IPS DF 4.7 (cell line): ENCODE data around the gene PTPRE.
"Not testable (repeated sequence)": the region's sequence is repeated elsewhere in the genome, so short reads cannot be mapped to it uniquely, and the experiment has no call there.

Experiments
- DNase-seq: peaks from one replicate; pipeline ENCODE4 v3.0.0-alpha.2; 2013; ENCODE audit warnings: low spot score; ENCODE audit errors: extremely low read depth

The PTPRE gene

DNA sequence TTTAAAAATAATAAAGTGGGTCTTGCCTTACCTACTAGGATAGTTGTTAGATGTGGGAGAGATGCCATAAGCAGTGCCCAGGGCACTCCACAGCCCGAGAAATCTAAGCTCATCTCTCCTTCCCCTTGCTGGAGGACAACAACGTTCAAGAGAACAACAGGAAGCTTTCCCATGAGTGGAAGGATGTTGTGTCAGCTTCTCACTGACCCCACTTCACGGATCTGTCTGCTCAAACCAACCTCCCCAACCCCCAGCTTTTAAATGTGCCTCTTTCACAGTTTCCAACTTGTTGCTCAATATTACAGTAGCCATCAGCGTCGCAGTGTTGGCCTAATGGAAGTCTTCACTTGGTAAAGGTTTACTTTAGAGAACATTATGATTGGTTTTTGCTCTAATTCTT, 72.1 kb downstream of the PTPRE start:
- DNase-seq: no peak

DNA sequence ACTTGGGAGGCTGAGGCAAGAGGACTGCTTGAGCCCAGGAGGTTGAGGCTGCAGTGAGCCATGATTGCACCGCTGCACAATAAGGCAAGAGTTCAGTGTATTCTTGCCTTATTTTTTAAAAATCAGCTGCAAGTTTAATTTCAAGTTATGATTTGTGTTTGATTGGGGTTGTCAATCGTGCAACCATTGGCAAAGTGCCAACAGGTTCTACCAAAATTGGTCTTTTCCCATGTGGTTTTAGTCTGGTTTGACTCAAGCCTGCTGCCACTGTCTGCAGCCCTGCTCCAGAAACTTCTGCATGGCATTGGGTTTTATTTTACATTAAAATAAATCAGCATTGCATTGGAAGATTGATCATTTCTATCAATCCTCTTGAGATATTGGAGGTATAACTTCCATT, 72.7 kb downstream of the PTPRE start:
- DNase-seq: no peak

DNA sequence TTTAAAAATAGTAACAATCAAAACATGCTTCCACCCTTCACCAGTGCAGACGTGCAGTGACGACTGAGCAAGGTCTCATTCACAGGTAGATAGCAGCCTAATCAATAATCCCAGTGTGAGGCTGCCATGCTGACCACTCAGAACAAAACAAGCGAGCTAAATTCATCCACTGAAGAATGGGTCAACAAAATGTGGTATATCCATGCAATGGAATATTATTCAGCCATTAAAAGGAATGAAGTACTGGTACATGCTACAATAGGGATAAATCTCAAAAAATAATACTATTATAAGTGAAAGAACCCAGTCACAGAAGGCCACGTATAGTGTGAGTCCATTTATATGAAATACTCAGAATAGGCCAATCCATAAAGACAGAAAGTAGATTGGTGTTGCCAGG, 74.0 kb downstream of the PTPRE start:
- DNase-seq: no peak

DNA sequence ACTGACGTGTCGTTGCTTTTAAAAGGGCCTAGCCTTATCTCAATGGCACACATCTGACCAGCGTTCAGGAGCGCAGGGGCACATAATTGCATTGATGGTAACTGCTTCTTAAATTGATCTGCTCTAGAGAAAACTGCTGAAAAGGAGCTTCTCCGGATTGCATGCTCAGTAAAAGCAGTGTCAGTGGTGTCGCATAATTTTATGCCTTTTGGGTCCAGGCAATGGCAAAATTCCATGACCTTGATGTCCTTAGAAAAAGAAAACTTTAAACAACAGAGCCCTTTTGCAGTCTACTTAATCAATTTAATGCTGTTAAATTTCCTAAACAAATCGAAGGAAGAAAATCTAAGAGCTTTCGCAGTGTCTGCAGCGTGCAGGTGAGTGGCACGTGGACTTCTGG, 75.7 kb downstream of the PTPRE start:
- DNase-seq: no peak

DNA sequence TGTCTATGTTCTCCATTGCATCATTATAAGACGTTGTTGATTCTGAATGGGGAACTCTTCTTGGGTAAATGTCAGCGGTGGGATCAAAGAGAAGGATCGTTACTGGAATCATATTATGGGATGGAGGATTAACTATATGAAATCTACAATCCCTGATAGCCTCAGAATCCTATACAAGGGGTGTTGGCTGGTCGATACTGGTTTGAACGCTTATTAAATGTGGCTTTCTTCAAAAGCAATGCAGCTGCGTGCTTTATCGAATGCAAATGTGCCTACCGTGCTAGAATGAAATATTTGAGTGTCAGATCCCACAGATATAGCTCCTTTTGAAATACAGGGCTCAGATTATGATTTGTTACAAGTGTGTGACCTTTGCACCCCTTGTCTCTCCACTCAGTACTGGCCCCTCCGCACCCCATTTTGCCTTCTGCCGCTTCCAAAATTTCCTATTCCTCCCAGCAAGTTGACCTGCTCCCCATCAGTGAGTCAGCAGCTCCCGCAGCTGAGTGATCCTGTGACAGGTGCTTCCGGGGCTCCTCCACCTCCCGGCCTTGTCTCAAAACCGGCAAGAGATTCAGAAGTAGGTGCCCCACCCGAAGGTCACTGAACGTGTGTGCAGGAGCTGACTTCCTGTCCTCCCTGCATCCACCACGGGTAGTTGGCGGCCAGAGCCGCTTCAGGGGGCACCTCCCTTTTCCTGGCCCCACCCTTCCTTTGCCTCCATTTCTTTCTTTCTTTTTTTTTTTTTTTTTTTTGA, 76.6 kb downstream of the PTPRE start:
- DNase-seq: no peak

DNA sequence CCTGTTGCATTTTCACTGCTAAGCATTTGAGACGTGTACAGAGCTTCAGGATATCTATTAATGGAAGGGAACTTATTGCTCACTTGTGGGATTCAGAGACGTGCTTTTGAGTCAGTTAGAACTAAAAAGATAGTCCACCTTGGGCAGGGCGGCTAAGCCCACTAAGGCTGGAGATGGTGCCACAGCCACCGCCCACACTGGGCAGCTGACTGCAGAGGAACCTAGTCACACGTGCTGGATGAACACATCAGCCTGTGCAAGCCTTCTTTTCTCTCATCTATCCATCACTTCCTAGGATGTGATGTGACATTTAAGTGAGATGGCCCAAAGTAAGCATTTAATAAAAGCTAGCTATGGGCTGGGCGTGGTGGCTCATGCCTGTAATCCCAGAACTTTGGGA, 78.0 kb downstream of the PTPRE start:
- no peak for DNase-seq

DNA sequence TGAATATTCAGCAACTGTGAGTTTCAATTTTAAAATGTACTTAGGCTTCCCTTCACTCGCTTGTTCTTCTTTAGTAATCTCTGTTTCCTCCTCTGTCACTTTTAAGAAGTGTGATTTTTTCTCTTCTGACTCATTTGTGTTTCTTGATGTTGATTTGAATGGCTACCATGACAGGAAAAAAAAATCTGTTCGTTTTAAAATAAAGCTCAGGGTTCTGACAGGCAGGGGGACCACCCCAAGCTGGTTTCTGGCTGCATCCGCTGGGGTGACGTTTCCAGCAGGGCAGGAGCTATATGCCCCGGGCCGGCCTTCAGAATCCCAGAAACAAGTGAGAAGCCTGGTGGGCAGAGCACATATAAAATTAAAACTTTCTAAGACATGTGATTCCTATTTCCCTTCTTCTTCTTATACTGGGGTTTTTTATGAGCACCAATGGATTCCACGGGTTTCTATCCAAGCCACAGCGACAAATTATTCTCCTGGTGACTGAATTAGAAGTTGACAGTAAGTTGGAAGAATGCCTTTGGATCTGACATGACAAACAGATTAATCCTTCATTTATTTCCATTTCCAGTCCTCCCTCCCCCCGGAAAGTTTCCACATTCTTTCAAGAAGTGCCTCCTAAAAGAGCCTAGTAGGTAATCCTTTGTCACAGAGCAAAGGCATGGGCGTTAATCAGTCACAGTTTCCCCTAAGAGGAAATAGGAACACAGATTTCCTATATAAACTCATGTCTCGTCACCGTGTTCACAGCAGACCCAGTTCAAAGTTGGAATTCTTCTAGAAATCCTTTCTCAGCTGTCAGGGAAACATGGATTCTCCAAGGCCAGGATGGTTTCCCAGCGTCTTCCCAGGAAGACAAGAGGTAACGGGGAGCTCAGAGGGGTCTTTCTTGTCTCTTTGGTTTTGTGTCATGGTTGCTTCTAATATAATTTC, 79.9 kb downstream of the PTPRE start:
- DNase-seq: no peak

DNA sequence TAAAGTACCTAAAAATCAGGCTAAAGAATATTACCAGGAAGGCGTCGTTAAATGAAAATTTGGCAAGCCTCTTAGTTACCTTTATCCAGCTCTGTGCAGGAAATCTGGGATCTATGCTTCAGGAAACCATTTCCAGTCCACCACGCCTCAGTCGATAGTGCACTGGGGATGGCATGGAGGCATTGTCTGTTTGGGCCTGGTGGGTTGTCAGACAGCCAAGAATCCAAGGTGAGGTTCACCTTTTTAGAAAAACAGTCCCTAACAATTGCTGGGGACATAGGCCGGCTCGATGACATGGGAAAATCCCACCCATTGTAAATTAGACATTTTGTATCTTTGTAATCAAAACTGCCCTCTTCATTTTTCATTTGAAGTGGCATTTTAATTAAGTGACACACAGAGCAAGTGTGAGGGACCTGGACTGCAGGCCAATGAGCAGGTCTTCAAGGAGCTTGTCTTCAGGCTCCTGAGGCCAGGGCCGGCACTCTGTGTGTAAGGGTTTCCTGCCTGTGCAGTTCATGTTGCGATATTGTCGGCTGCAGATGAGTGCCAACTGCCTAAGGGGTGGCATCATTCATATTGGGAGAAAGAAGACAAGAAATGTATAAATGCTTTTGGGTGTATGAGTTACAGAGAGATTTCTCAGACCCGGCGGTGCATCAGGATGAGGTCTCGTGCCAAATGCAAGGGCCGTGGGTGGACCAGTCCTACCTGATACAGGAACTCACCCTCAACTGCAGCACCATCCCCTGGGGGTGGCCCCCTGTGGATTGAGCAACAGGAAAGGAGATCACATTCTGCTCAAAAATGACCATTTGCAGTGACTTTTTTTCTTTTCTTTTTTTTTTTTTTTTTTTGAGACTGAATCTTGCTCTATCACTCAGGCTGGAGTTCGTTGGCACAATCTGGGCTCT, 80.8 kb downstream of the PTPRE start:
- DNase-seq: no peak

DNA sequence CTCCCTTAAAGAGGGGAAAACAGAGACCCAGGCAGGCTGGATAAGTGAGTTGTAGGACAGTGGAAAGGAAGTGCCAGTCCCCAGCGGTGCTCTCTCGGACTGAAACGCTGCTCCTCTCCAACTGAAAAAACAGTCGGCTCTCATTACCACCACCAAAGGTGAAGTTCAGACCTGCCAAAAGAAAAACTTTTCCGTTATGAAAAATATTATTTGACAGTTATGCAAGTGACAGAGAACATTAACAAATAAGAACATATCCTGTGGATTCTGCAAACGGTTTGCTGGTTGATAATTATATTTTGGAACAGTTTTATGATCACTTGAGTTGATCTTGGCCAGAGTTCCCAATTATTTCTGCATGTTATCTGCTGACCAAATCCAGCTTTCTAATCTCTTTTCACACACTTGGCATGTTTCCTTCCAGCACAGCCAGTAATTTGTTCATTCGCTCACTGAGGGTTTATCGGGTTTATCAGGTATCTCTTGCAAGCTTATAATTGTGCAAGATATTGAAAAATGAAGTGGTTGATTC, 82.6 kb downstream of the PTPRE start:
- no peak for DNase-seq

DNA sequence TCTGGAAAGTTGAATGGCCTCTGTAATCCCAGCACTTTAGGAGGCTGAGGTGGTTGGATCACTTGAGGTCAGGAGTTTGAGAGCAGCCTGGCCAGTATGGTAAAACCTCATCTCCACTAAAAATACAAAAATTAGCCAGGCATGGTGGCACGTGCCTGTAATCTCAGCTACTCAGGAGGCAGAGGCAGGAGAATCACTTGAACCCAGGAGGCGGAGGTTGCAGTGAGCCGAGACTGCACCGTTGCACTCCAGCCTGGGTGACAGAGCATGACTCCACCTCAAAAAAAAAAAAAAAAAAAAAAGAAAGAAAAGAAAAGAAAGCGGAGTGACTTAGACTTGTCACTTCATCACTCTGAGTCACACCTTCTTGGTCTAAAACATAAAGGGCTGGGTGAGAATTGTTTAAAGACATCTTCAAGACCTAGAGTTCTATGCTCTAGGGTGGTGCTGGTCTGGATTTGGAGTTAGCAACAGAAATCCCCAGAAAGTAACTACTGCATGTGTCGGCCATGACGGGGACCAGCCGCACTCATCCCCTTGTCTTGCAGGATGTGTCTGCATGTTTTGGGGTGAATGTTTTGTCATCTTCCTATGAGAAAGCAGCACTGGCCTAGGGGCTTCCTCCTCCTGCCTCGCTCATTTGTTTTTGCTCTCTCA, 83.4 kb downstream of the PTPRE start:
- DNase-seq: not testable (repeated sequence)

DNA sequence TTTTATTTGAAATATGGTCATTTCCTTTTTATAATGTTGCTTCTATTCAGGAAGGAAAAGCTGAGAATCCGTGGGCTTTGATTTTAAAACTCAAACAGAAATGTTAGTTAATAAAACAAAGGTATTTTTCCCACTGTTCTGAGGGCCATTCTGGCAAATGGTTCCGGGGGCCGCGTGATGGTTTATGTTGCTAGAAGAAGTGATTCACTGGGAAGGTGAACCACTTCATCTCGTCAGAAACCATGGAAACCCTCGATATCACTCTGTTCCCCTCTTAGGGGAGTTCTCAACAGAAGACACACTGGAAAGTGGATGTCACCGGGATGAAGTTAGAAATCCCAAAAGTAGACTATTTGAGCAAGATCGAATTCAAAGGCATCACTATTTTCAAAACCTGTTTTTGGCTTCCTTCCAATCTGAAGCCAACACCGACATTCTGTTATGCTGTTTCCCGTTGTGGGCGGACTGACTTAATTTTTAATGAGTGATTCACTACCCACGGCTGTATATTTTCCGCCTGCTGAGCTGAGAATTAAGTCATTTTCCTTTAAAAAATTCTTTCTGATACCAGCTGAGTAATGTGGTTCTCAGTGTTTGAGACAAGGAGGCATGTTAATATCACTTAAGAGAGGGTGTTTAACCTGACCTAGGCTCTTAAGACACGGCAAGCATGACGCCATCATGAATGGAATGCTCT, 84.1 kb downstream of the PTPRE start:
- DNase-seq: no peak

DNA sequence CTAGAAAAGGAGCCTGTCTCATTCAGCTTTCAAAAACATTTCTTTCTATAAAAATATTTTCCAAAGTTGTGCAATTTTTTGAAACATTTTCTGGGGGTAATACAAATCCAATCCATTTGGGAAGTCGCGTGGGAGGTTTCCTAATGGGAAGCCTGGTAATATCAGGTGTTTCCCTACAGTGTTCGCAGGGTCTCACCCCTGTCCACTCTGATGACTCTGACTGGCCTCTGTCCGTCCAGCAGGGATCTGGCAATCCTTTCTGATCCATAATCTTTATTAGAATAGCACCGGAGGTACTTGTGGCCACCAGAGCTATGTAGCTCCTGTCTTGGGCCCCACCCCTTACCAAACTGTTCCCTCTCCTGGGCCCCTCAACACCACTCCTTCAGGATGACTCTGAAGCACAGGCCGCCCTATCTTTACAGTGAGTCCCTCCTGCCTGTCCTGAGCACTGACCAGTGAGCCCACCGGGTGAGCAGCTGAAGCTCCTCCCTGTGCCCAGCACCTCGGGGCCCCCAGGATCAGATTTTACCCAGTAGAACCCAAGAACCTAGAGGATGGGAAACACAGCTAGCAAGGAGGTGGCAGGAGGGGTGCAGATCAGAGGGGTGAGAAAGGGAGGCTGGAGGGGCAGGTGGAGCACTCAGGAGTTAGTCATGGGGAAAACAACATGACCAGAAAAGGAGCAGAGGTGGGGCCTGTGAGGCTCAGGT, 84.8 kb downstream of the PTPRE start:
- no peak for DNase-seq

DNA sequence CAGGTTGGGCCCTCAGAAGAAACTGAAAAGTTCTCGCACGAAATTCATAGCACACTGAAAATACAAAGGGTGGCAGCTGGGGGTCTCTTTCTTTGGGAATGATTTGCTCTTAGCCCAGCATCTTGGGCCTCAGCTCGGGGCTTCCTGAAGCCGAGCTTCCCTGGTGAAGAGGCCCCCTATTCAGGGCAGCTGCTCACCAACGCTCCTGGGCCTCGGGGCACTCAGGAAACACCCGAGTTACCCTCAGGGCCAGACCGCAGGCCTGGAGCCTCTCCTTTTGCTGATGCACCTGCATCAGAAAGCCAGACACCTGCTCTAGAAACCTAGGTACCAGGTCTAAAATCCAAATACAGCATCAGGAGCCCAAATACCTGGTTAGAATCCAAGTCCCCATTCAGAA, 85.5 kb downstream of the PTPRE start:
- no peak for DNase-seq

DNA sequence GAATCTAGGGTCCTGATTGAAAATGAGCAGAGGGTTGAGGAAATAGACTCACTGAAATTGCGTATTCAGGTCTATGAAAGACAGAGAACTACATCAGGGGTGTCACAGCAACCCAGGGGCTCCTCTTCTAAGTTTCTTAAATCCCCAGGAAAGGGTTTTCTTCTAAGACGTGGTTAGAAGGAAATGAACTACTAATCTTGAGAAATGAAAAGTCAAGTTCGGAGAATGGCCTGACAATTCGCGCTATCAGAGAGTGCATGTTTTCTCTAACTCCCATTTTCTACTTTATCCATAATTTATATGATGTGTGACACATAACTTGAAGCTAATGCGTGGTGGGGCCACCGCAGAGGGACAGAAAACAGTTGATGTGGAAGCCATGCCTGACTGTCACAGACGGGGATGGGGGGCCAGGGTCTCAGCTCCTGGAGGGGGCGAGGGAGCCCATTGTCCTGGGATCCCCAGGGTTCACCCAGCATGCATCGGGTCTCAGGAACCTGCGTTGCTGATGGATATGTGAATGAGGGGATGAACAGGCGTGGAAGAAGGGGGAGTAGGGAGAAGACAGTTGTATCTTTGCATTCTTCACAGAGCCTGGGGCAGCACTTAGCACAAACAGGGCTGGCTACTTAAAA, 86.3 kb downstream of the PTPRE start:
- no peak for DNase-seq

DNA sequence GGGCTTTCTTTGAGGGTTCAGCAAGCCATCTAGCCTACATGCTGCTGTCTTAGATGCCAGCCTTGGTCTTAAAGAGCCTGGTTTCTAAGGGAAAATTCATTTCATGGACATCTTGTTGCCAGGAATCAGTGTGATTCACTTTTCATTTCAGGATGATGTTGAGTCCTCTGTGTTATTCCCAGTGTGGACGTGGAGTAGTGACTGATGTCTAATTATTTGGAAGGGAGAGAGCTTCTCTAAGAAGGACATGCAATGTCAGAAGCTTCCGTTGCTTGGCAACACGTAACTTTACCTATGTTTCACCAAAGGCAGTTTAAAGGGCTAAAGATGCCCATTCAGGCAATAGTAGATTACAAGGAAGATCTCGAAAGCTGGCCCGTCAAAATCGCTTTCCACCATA, 89.0 kb downstream of the PTPRE start:
- no peak for DNase-seq

DNA sequence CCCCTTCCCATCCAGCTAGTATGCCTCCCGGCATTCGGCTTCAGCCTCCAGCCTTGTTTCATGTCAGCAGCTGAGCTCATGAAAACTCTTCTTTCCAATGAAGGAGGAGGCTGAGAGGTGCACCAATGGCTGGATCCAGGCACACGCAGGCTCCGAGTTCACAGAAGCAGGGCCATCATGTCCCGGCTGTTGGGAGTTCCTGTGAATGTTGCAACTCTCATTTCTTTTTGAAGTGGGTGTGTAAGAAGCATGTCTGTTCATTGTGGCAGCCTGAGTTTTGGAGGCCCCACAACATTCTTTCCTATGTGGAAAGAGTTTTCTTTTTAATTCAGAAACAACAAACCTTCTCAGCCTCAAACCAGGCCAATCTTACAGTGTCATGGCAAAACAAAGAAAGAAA, 89.7 kb downstream of the PTPRE start:
- DNase-seq: no peak

DNA sequence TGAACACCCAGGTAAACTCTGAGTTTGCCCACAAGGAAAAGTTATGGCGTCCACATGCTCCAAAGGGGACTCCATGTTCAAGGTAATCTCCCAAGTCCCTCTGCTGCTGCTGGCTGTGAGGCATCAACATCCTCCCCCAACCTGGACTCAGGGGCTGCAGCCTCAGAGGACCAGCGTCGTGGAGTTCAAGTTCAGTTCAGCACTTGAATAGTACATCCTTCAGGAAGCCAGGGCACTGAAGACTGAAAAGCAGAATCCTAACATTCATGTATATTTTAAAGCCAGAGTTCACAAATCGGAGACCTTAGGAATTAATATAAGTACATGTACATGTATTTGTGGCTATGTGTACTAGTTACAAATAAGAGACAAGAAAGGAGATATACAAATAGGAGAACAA, 90.4 kb downstream of the PTPRE start:
- no peak for DNase-seq

DNA sequence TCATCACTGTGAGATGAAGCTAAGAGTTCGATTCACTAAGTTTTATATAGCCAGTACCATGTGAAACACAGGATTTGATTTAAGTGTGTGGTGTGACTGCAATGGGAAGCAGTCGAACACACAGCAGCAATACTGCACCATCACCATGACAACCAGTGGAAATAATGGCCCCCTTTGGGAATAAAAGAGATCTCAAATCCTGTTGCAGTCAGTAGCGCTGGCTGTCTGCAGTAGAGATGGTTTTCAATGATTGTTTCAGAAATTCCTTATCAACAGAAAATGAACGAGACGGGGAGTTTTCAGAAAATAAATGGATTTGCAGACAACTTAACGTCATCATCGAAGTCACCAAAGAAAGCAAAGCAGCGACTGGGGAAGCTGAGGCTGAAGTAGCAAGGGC, 91.0 kb downstream of the PTPRE start:
- no peak for DNase-seq

DNA sequence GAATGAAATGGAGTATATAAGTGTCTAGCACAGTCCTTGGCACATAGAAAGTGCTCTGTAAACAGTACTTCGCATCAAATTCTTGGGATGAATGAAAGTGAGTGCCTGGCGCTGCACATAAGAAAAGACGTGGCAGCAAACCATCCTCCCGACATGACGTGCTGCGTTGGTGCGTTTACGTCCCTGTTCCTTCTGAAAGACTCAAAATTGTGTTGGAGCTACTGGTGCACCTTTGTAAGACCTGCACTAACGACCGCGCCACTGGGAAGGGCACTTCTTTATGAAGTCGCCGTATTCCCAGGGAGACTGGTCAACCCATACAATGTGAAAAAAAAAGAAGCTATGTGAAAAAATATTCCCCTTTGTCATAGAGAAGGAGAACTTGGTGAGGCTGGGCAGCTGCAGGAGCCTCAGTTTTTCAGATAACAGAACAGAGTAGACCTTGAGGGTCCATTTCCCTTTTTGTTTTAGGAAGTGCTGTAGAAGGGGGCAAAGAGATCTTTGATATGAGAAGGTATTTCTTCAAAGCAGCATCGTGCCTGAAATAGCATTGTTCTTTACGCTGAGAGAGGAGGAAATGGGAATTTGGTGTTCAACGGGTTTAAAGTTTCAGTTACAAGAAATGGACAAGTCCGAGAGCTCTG, 91.7 kb downstream of the PTPRE start:
- DNase-seq: no peak
